Activated CD4-positive, CD25-positive, alpha-beta regulatory T cell treated with anti-CD3 and anti-CD28 coated beads, Interleukin-2, amount 50 U/mL, for 24 hours (primary cell): ENCODE data around the gene AHDC1.
A peak's percentile ranks its signal among the peaks of the same experiment; 100 is the strongest.

ENCODE experiments used
- ATAC-seq, 2 donors: fragments of 150-1000 bp; cut with Tn5 transposase; one replicate each; pipeline ENCODE4 v1.10.0; 2021; ENCODE audit warnings: mild to moderate bottlenecking in 1 of 2, moderate library complexity in 1 of 2

AHDC1 gene

DNA sequence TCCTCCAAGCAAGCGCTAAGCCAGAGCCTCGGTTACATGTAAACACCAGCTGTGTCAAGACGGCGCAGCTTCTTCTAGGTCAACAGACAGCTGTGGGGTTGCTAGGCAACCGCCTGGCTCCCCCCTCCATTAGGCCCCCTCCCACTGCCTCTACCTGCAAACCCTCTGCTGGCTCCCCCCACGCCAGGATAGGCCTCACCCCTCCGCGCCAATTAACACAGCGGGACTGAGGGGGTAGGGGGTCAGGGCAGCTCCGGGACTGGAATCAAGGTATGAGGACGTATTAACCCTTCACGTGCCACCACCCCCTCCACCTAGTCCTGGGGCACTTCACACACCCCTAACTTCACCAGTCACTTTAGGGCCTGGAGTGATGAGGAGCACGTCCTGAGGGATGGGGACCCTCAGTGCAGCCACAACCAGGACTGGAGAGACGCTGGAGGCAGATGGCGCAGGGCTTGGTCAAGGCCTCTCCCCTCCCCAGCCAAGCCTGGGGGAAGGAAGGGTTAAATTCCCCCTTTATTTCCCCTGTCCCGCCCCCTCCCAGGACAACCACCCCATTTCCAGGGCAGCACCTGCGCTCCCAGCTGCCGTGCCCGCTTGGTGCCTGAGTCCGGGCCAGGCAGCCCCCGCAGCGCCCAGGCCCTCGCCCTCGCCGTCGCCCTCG, 76.6 kb downstream of the AHDC1 start:
- ATAC-seq, result no peak

DNA sequence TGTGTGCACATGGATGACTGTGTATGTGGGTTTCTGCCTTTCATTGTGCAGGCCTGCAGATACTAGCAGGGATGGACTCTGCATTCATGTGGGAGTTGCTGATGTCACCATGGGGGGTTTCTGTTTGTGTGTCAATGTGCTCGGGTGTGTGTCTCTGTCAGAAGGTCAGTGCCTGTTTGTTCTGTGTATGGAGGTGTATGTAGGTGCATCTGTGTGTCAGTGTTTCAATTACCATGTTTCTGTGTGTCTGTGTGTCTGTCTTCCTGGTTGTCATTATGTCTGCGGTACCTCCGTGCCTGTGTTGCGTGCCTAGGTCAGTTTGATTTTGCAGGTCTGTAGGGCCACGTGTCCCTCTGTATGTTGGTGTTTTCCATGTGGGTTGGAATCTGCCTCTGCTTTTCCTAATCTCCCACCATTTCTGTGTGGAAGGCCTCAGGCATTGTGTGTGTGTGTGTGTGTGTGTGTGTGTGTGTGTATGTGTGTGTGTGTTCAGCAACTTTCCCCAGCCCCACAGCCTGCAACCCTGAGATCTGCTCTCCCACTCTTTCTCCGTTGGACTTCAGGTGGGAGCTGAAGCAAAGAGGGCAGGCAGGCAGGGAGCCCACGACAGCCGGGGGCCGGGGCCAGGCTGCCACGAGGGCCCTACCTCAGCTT, 77.2 kb downstream of the AHDC1 start:
- ATAC-seq, result peak in 1 of 2 donors; percentile 1

DNA sequence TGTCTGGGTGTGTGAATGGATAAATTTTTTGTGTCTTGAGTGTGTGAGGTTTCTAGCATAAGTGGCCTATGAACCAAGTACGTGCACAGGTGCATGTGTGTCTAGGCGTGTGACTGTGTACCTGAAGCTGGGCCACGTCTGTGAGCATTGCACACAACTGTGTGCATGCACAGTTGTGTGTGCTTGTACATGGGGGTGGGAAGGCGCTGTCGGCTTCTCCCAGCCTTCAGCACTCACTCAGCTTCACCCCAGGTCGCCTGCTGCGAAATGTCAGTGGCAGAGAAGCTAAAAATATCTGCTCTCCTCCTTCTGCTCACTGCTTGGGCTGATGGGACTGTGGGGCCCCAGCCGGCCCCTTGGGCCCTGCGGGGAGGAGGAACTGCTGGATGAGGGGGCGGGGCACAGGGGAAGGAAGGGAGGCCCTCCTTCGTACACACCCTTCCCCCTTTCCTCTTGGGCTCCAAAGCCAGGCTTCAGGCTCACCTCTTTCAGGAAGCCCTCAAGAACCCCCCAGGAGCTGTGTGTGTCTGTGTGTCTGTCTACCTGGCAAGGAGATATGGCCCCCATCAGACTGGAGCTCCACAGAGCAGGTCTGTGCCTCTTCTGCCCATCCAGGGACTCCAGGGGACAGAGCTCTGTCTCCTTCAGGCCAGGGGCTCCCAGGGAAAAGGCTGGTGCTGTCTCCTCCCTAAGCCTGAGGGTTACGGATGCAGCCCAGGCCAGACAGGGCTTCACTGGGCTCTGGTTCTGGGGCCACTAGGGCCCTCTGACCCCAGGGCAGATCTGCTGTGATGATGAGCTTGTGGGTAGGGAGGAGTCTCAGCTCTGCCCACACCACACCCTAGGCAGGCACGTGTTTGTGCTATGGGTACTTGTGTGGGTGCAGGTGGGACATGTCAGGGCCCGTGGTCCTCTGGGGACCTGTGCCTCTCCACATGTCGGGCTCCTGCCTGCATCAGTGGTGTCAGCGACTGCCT, 78.4 kb downstream of the AHDC1 start:
- peak; percentile 28 to 30 for ATAC-seq

DNA sequence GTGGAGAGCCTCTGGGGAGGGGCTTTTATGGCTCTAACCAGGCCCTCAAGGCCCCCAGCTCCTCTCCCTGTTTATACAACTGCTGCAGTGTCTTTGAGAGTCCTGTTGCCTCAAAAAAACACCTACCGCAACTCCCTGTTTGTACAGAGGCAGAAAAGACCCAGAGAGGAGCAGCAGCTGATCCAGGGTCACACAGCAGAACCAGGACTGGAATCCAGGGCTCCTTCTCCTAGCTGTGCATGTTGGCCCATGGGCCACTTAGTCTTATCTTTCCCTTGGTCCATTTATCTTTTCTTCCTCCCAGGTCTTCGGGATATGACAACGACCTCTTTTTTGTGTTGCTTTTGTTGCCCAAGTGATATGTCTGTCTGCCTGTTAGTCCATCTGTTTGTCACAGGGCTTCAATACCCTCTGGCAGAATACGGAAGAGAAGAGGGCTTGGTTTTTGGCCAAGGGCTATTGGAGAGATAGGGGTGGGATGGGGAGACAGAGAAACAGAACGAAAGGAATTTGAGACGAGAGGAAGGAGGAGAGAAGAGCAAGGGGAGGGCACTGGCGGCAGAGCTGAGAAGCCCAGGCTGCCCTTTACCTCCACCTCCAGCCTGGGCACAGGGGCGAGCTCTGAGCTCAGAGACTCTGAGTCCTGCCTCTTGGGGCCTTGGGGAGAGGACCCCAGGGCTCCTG, 80.5 kb downstream of the AHDC1 start:
- no peak for ATAC-seq

GRCh38 chr1:27522432-27523336, 81.3 kb downstream of the AHDC1 start:
- ATAC-seq, result peak; percentile 59 to 63

GRCh38 chr1:27521861-27522431, 82.0 kb downstream of the AHDC1 start:
- peak; percentile 4 to 5 for ATAC-seq

DNA sequence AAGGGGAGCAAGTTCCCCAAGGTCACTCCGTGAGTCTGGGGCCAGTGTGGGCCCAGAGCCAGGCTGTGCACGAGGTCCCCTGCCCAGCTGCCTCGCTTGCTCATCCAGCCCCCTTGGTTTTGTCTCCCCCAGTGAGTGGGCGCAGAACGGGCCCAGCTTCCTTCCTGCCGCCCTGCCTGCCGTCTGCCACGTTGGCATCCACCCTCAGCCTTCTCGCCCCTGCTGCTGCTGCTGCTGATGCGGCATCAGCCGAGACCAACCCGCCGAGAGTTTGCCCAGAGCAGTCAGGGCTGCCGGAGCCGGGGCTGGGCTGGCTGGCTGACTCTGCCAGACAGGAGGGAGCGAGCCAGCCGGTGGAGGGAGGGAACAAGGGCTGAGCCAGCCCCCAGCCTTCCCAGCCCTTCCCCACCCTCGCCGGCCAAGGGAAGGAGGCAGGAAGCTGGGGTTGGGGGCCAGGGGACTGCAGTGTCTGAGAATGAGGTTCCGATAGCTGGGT, 82.6 kb downstream of the AHDC1 start:
- ATAC-seq, result peak; percentile 6 to 15

DNA sequence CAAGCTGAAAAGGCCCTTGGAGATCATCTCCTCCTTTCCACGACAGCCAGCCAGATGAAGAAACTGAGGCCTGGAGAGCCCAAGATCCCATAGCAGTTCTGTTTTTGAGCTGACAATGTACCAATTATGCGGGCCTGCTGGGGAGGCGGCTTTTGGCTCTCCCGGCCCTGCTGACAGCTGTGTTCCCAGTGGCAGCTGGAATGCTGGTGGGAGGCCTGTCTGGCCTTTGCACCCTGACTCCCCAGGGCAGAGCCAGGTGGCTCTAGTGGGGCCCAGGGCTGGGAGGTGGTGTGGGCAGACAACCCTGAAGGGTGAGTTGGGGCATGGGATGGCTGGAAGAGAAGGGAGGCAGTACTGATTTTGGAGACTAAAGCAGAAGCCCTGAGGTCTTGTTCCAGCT, 83.3 kb downstream of the AHDC1 start:
- no peak for ATAC-seq

DNA sequence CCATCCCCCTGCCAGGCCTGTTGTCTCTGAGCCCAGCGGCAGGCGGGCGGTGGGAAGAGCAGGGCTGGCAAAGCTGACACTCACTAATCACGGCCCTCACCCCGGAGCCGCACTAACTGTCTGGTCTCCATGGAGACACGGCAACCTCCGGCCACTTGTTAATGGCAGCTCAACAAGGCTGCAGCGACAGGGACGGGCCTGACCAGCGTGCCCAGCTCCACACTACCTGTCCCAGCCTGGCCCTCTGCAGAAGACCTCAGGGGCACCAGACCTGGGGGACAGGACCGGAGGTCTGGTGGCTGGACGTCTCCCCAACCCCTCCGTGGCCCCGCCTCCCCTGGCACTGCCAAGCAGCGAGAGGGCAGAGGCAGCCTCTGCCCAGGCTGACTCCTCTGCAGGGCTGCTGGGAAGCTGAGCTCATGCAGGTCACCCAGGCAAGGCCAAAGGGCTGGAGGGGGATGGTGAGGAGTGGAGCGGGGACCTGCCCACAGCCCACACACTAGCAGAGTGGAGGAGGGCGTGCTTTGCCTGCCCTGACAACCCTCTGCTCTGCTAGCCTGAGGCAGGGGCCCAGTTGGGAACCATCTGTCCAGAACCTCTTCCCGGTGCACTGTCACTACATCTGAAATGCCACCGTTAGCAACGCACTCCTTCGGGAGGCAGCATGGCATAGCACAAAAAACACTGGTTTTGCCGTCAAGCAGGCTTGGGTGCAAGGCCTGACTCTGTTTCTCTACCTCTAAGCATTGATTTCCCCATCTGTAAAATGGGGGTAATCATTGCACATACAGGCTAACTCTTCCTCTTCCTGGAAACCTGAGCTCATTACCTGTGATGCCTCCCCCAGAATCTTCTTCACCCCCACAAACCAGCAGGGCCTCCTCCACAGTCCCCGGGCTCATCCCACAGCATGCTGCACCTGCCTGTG, 84.3 kb downstream of the AHDC1 start:
- ATAC-seq, result no peak

DNA sequence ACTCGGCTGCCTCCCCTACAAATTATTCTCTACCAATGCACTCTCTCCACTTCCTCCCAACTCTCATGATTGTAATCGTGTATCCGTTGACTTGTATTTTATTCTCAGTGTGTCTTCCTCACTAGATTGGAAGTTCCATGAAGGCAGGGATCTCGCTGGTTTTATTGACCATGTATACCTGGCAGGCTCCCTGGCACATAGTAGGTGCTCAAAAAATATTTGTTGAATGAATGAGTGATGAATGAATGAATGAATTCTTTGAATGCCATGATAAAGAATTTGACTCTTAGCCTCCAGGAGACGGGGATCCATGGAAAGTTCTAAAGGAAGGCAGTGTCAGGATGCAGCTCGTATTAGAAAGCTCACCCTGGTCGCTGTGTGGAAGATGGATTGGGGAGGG, 85.1 kb downstream of the AHDC1 start:
- no peak for ATAC-seq

GRCh38 chr1:27517907-27518718, 85.8 kb downstream of the AHDC1 start:
- no peak for ATAC-seq

- no peak for ATAC-seq
These were observed 86.6 kb downstream of the AHDC1 start for GRCh38 chr1:27517301-27517700.

- no peak for ATAC-seq
These were observed 88.3 kb downstream of the AHDC1 start for GRCh38 chr1:27515626-27516025.

DNA sequence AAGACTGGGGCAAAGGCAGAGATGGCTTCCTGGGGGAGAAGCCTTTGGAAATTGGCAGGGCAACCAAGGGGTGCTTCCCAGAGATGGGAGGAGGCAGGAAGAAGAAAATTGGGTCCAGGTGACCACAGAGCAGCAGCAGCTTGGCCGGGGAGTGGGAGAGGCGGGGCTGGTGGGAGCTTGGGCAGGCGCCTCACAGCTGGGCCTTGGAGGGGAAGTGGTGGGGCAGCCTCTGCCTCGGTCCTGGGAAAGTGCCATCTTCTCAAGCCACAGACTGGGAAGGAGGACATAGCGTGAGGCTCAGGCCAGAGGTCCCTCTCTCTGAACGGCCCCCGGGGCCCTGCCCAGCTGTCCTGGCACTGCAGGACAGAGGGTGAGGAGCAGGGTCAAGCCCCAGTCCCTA, 90.0 kb downstream of the AHDC1 start:
- no peak for ATAC-seq

GRCh38 chr1:27513528-27513927, 90.4 kb downstream of the AHDC1 start:
- ATAC-seq, result no peak

DNA sequence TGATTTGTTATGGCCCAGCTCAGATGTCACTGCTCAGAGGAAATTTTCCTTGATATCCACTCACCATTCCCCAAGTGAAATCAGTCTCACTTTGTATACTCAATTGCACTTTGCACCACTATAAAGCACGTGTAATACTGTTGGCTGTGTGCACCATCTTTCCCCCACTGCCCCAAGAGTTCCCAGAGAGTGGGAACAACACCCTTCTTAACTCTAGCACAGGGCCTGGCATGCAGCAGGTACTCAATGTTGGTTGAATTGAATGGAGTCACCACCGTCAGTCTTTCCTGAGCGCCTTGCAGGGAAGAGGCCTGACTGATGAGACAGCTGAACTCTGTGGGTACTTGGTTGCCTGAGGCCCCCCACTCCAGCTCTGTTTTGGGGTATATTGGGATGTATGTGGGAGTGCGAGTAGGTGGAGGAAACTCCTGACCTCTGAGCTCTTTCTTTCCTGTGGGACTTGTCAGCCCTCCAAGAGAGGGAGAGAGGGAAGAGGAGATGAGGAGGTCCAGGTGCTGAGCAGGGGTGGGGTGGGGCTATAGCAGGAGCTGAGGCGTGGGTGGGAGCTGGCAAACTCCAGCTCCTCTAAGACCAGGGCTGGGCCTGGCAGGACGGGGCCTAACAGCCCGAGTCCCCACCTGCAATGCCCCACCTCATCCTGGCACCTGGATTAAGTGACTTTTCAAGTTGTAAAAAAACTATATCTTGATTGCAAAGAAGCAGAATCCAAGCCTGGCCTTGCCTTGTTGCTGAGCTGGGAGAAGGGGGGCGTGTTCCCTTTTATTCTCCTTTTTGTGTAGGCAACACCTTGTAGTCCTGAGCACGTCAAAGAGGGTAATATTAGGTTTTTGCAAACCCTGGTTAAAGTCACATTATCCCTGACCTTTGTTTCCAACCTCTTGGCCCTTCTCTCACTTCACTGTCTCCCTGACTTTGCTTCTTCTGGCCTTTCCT, 94.5 kb downstream of the AHDC1 start:
- no peak for ATAC-seq

DNA sequence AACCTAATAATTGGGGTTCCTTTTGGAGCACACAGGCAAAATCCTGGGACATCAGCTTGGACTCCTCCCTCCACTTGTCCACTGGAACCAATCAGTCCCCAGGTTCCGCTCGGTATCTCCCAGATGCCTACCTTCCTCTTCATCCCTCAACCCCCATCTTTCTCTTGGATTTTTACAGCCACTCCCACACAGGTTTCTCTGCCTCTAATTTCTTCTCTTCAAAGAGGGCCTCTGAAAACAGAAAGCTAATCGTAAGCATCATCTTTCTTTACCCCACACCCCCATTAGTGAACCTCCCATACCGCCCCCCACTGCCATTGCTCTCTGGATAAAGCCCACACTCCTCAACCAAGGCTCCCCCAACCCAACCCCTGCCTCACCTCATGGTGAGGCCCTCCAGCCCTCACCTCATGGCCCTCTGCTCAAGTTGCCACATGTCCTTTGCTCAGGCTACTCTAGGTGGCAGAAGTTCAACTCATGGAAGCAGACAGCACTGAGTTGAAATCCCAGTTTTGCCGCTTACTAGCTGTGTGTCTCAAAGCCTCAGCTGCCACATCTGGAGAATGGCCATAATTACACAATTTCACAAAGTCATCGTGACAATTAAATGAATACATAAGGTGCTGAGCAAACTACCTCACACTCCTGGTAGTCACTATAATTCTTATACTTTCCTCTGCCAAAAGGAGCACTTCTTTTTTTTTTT, 95.8 kb downstream of the AHDC1 start:
- ATAC-seq, result no peak
